Activated CD4-positive, alpha-beta T cell treated with anti-CD3 and anti-CD28 coated beads, Interleukin-2, amount 50 U/mL, for 16 hours (primary cell): ENCODE data around the gene AGR2.

Experiments
- DNase-seq: peaks from one replicate; pipeline ENCODE4 v3.0.0-alpha.2; 2020

AGR2 gene

GRCh38 chr7:16812542-16813231 lies 7.9 kb upstream of the AGR2 start:
- DNase-seq, result no peak

DNA sequence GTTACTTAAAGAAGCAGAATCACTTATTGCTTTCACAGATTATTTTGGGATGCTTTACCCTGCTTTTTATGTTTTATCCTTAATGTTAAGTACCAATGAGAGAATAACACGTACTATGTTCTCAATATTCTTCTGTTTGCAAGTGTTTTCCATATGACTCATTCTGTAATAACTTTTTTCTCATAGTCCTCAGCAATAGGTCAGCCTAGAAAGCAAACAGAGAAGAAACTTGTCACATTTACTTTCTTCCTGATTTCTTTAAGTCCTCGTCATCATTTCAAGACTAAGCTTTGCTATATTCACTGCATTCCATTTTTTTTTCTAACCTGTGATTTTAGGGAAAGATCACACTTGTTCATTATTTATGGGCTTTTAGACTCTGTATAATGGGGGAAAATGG lies 6.8 kb upstream of the AGR2 start:
- no peak for DNase-seq

DNA sequence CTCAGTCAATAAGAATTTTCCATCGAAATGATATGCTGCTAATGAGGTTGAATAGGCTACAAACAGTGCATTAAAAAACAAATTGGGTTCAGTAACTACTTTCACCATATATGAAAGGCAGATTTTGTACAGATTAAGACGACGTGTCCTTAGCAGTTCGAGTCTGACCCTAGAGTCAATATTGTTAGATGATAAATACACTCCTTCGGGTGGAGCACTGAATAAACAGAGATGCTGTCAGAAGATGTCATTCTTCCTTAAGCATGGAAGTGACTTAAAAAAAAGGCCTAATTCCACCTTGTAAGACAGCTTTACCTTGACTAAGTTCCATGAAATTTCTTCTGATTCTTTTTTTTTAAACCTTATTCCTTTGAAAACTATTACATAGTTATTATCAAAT lies 5.8 kb upstream of the AGR2 start:
- DNase-seq, result no peak

DNA sequence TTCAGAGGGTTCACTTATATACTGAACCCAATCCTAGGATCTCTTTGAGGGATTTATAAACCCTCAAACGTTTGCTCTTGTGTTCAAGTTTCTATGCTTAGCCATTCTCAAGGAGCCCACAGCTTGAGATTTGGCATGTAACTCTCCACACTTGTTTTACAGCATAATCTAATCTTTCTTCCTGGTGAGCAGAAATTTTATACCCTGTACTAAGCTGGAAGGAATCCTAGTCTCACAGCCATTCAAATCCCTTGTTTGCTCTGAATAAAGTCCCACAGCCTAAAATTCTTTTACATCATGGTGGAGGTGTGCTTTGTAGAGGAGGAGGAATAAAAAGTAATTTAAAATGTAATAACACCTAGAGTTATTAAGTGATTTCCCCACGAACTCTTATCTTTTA lies 5.3 kb upstream of the AGR2 start:
- no peak for DNase-seq

GRCh38 chr7:16805441-16805840 lies 642 bp upstream of the AGR2 start:
- no peak for DNase-seq

DNA sequence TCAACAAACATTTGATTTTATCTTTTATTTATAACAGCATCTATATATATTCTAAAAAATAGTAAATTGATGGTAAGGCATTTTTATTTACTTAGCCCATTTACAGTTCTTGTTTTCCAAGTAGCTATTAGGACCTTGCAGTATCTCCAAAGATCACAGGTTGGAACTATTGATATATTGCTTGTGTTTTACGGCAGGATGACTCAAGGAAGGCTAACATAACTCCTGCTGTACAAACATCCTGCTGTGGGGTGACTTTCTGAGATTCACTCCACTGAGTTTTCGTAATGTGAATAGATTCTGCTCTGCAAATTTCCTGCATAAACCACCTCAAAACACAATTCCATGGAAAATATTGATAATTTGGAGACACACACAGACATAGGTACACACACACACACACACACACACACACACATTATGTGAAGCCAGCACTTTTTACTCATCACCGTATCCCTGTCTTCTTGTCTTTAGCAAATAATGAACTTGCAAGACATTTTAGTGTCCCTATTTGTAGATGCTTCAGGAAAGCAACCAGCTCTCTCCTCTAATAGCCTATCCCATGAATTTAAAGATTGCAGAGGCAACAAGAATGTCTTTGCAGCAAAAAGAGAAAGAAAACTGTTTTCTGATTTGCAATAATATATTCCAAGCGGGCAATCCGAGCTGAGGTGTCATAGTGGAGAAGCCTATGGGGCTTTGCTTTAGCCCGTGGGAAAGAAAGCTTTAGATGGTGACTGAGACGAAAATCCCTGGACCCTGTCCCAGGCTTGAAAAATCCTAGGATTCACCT lies 722 bp downstream of the AGR2 start:
- no peak for DNase-seq

- no peak for DNase-seq
Observed at GRCh38 chr7:16803125-16803524, 1.7 kb downstream of the AGR2 start.

- DNase-seq, result no peak
Observed at GRCh38 chr7:16801579-16801978, 3.2 kb downstream of the AGR2 start.

DNA sequence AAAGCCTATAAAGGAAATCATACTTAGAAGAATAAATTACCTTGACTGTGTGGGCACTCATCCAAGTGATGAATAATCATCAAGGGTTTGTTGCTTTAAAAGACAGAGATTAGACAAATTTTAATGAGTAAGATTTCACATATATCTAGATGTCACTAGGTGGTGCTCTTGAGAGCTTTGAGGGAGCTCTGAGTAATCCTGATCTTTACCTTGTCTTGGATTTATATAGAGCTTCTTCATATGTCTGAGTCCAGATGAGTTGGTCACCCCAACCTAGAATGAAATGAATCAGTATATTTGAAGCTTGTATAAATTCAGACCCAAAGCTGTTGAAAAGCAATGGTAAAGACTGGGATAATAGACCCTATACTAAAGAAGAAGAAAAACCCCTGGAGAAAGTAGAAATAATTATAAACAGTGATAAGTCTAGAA lies 3.7 kb downstream of the AGR2 start:
- peak; percentile 46 for DNase-seq

GRCh38 chr7:16795624-16796023 lies 9.2 kb downstream of the AGR2 start:
- DNase-seq, result no peak

DNA sequence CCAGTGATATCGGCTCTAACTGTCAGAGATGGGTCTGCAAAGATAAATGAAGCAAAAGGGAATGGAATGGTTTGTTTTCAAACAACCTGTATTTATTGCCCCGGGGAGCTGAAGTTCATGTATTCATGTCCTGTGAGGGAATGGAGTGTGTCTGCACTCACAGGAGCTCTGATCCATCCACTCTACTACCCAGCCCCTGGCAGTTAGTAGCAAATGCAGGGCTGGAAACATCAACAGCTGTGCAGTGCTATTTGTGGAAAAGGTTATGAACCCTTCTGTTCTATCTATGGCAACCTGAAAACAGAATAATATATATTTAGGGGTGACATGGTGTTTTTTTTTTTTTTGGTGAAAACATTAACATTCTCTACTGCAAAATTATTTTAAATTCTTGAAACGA lies 9.8 kb downstream of the AGR2 start:
- DNase-seq, result no peak

DNA sequence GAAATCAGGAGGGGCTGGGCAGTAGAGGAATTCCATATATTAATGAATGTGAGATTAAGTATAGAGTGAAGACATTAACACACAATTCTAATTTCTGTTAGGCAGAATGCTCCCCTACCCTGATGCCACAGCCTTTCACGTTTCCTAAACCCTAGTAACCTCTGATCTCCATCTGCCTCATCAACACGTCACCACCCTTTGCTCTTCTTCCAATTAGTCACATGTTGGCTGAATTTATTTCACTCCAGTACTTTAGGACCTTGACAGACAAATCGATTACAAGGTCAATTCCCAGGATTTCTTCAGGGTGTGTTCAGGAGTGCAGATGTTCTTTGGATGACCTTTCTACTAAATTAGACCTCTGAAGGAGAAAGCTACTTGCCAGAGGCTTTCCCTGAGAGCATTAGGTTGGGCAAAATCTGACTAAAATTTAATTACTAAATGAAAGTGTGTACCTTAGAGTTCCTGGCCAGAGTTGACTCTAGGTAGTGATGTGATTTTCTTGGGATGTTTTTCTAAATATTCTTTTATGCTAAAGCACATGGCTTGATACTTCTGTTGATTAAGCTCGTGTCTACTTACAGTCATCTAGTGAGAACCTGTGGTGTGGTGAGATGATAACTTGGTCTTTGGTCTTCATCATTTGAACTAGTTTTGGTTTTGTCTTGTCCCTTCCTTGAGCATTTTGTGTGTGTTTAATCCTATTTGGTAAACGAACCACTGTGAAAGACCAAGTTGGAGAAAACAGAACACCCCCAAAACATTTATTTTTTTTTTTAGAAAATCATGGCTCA lies 12.7 kb downstream of the AGR2 start:
- peak; percentile 58 for DNase-seq

GRCh38 chr7:16791071-16791470 lies 13.7 kb downstream of the AGR2 start:
- no peak for DNase-seq

GRCh38 chr7:16787127-16787526 lies 17.7 kb downstream of the AGR2 start:
- no peak for DNase-seq

- no peak for DNase-seq
Observed at GRCh38 chr7:16786257-16786656, 18.5 kb downstream of the AGR2 start.

GRCh38 chr7:16785846-16786245 lies 19.0 kb downstream of the AGR2 start:
- DNase-seq, result no peak

DNA sequence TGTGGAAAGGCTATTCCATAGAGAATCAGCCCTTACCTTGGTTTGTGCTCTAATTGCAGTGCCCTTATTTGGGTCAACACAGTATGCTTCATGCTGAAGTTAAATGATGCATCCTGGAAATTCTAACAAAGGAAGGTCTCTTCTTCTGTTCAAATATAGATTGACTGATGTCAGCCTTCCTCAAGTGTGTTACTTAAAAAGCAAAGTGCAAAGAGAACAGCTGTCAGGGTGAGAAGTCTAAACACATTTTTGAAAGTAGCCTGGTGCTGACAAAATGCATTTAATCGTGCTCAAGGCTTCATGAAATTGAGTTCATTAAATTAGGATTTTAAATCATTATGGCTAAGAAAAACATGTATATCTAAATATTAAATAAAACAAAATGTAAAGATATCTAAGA lies 19.5 kb downstream of the AGR2 start:
- no peak for DNase-seq

DNA sequence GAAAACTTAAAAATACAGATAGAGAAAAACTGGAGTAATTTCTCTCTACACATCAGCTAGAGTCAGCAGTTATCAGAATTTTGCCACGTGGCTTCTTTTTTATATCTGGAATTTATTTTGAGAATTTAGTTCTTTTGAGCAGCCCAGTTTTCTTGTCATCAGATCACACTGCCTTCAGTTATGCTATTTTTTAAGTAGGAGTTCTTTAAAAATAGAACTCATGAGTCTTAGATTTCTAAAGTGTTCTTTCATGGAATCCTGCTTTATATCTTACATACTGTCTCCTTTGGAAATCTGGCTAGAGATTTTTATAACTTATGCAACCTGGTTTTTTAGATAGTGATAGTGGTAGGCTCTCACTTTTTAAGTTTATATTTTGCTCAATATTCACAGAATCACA lies 24.2 kb downstream of the AGR2 start:
- no peak for DNase-seq

GRCh38 chr7:16779051-16779450 lies 25.7 kb downstream of the AGR2 start:
- no peak for DNase-seq

DNA sequence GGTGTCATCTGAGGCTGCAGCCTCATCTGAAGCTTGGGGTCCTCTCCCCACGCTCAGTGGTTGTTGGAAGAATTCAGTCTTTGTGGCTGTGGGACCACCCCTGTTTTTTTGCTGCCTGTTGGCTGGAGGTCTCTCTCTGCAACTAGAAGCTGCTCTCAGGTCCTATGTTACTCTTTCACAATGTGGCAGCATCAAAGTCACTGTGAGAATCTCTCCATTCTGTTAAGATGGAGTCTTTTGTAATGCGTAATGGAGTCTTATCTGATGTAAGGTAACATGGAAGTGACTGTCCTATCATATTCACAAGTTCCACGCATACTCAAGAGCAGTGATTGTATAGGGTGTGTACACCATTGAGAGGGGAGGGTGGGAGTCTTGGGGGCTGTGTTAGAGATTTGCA lies 26.3 kb downstream of the AGR2 start:
- DNase-seq, result no peak

DNA sequence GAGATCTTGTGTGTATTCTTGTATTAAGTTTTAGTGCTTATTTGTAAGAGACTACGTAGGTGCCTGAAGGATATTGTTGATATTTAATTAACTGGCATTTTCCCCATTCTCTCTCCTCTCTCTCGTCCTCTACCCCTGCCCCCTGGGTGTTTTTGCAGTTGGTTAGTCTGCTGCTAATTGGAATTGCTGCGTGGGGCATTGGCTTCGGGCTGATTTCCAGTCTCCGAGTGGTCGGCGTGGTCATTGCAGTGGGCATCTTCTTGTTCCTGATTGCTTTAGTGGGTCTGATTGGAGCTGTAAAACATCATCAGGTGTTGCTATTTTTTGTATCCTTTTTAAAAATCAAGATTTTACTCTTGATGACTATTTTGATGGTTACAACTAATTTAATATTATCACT lies 28.7 kb downstream of the AGR2 start:
- no peak for DNase-seq

- no peak for DNase-seq
Observed at GRCh38 chr7:16774986-16775385, 29.8 kb downstream of the AGR2 start.

DNA sequence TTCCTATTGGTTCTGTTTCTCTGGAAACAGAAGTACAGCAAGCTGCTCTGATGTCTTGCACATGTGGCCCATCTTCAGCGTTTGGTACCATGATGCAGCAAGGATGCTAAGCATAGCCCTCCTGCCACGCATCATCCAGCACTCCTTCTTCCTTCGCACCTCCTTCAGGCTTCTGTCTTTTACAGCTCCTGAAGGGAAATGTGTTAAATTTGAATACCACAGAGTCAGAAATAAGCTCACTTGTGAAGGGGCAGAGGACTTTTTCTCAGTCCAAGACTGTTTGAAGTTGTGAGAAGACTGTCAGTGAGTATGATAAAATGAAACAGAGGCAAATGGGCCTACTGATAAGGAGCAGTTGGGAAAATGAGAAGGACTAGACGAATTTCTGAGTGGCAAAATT lies 30.5 kb downstream of the AGR2 start:
- DNase-seq, result no peak

DNA sequence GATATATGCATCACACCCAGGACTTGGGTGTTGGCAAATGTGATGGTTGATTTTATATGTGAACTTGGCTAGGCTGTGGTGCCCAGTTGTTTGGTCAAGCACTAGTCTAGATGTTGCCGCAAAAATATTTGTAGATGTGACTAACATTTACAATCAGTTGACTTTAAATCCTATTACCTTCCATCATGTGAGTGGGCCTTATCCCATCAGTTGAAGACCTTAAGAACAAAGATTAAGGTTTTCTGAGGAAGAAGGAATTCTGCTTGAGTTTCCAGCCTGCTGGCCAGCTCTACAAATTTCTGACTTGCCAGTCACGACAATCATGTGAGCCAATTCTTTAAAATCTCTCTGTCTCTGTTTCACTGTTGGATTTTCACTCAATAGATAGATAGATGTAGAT lies 30.9 kb downstream of the AGR2 start:
- DNase-seq, result no peak
